ENCODE data around the gene C16orf92.

GRCh38 chr16:29978081-29978480 is 44.9 kb upstream of the C16orf92 start:
- no peak for TF ChIP-seq CTCF (conservative IDR thresholded peaks at IDR 0.05; ENCODE audit: low read length)
- TF ChIP-seq EZH2phosphoT487 (IDR thresholded peaks at IDR 0.05; ENCODE audit: borderline replicate concordance): no peak

Measured in Loucy (cell line).